ENCODE results near the gene RETSAT.
"Not testable (repeated sequence)": the region's sequence is repeated elsewhere in the genome, so short reads cannot be mapped to it uniquely, and the experiment has no call there.

DNA sequence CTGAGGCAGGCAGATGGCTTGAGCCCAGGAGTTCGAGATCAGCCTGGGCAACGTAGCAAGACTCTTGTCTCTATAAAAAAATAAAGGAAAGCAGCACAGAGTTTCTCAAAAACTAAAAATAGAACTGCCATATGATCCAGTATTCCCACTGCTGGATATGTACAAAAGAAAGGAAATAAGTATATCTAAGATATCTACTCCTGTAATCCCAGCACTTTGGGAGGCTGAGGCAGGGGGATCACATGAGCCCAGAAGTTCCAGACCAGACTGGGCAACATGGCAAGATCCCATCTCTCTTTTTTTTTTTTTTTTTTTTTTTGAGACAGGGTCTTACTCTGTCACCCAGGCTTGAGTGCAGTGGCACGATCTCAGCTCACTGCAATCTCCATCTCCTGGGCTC, 24.6 kb downstream of the RETSAT start:
- TF ChIP-seq, protein P1, sequence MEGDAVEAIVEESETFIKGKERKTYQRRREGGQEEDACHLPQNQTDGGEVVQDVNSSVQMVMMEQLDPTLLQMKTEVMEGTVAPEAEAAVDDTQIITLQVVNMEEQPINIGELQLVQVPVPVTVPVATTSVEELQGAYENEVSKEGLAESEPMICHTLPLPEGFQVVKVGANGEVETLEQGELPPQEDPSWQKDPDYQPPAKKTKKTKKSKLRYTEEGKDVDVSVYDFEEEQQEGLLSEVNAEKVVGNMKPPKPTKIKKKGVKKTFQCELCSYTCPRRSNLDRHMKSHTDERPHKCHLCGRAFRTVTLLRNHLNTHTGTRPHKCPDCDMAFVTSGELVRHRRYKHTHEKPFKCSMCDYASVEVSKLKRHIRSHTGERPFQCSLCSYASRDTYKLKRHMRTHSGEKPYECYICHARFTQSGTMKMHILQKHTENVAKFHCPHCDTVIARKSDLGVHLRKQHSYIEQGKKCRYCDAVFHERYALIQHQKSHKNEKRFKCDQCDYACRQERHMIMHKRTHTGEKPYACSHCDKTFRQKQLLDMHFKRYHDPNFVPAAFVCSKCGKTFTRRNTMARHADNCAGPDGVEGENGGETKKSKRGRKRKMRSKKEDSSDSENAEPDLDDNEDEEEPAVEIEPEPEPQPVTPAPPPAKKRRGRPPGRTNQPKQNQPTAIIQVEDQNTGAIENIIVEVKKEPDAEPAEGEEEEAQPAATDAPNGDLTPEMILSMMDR (IDR thresholded peaks at IDR 0.05; ENCODE audit: insufficient read depth, low read length, poor library complexity, severe bottlenecking), result not testable (repeated sequence)
- TF ChIP-seq EZH2phosphoT487 (conservative IDR thresholded peaks at IDR 0.05; ENCODE audit: low read length), result not testable (repeated sequence)

Data from SU-DHL-6 (cell line).